ENCODE data around the gene PRR16.

Gene PRR16

DNA sequence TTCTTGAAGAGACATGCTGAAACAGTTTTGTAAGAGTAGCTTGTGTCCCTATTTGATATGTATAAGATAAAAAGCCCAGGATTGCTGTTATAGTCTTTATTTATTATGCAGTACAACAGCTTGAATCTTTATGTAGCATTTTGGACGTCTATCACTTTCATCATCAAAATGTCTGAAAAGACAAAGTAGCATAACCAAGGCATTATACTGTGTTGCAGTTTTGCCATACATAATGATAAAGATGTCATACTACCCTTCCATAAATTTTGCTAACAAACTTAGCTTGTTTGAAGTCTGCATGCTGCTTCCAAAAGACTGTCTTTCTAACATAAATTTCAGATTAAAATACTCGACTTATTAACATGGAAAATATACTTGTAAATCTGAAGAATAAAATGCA is 127.8 kb downstream of the PRR16 start:
- DNase-seq: no peak

DNA sequence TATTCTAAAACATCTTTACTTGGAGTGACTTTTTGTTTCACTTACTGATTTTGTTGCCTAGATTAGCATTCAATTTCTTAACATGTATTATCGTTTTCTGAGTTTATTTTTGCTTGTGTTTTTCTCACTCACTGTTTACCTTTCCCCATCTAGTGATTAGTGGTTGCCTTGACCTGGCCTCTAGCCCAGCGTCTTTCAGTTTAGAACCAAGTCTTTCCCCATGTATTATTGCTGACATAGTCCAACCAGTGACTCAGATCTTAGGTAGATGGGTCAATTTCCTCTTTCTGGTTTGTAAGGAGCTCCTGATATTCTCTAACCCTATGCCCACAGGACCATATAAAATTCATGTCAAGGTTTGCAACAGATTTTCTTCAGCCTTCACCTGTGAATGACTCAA is 135.5 kb downstream of the PRR16 start:
- DNase-seq: no peak

DNA sequence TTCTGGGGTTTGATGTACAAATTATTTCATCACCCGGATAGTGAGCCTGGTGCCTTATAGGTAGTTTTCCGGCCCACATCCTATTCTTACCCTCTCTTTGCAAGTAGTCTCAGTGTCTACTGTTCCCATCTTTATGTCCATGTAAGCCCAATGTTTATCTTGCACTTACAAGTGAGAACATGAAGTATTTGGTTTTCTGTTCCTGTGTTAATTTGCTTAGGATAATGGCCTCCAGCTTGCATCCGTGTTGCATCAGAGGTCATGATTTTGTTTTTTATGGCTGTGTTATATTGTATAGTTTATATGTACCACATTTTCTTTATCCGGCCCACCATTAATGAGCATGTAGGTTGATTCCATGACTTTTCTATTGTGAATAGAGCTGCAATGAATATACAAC is 136.5 kb downstream of the PRR16 start:
- no peak for DNase-seq

DNA sequence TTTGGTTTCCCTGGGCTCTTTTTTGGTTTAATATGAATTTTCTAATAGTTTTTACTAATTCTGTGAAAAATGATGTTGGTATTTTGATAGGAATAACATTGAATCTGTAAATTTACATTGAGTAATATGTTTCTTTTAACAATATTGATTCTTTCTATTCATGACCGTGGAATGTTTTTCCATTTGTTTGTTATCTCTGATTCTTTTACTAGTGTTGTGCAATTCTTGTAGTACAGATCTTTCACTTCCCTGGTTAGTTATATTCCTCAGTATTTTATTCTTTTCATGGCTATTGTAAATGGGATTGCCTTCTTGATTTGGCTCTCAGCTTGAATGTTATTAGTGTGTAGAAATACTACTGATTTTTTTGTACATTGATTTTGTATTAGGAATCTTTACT is 137.9 kb downstream of the PRR16 start:
- no peak for DNase-seq

DNA sequence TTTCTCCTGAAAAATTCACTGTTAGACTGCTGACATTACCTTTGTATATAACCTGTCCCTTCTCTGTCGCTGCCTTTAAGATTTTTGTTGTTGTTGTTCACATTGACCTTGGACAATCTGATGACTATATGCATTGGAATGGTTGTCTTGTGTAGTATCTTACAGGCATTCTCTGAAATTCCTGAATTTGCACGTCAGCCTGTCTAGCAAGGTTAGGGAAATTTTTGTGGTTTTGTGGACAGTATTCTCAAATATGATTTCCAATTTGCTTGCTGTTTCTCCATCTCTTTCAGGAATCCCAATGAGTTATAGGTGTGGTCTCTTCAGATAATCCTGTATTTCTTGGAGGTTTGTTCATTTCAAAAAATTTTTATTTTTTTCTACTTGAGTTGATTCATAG is 140.8 kb downstream of the PRR16 start:
- DNase-seq: no peak

DNA sequence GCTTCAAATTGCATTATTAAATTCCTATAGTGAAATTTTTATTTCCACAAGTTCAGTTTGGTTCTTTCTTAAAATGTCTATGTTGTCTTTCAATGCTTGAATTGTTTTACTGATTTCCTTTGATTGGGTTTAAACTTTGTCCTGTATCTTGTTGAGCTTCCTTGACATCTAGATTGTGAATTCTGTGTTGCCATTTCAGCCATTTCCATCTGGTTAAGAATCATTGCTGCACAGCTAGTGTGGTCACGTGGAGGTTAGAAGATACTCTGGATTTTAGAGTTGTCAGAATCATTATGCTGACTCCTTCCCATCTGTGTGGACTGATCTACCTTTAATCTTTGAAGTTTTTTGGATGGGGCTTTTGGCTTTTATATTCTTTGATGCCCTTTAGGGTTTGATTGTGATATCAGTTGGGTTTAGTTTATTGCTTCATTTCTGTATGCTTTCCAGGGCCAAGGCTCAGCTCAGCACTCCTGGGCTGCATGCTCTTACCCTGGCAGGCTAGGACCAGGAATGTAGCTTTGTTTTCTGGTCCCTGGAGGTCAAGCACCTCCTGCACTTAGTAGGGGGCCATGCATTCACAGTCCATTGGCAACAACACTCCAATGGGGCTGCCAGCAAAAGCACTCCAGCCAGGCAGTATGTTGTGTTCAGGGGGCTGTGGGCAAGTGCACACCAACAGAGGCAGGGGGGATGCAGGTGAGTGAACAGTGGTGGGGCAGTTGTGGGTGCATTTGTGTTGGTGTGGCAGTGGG is 141.4 kb downstream of the PRR16 start:
- no peak for DNase-seq

DNA sequence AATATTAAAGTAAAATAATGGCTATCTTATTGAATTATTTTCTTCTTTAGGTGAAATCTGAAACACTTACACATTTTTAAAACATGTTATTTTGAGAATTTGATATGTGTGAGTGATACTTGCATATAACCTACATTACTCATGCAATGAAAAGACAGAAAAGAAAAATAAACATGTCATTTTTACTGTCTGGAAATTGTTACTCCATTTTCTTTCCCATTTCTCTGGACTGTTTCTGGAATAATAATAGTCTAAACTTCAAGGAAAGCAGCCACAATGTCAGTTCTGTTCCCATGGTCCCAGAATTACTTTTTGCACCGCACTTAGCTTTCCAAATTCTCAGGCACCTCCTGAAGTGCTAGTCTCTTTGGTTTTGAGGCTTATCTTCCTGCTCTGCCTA is 145.5 kb downstream of the PRR16 start:
- no peak for DNase-seq

DNA sequence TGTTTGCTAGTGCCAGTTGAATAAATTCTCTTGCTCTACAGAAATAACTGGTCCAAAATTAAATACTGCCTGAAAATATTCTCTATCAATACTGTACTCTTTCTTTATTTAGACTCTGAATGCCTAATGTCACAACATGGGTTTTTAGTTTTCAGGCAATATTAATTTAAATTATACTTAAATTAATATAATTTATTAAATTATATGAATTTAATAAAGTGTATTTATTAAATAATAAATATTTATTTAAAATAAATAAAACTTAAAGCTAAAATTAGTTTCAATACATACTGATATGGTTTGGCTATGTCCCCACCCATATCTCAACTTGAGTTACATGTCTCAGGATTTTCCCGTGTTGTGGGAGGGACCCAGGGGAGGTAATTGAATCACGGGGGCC is 146.0 kb downstream of the PRR16 start:
- DNase-seq: no peak

DNA sequence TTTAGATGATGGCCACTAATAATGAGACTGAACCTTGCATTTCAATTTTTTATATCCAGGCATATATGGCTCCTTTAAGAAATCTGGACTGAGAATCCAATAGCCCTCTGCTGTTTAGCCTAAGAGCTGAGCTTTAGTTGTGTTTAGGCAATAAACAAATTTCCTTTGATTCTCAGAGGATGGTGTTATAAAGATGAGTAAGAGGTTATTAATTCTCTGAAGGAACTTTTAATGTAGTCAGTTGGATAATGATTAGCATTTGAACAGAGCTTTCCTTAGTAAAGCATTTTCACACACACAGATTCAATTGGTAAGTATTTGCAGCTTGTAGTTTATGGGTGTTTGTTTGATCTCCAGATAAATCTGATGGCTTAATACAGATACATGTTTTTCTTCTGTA is 149.6 kb downstream of the PRR16 start:
- DNase-seq: no peak

DNA sequence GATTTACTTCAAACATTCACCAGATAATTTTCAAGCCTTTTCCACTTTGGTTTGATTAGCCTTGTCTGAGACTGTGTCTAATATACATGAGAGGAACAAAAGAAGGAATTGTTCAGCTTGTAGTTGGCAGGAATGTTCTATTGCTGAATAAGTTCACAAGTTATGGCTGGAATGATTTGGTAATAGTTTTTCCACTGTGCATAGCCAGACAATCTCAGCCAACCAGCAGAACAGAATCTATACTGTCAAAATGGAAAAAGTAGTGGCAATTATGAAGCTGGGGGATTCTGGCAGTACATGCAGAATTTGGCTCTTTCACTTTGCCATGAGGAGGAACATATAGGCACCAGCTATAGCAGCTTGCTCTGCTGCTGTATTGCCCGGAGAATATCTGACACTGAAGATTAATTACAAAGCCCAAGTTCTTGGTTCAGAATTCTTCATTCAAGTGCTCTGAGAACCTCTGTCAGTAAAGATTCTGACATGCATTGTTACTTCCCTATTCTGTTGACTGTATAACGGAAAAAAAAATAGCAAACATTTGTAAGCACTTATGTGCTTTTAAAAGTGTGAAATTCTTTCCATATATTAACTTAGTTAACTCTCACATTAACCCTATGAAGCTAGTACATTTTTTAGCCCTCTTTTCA is 150.6 kb downstream of the PRR16 start:
- DNase-seq: no peak

DNA sequence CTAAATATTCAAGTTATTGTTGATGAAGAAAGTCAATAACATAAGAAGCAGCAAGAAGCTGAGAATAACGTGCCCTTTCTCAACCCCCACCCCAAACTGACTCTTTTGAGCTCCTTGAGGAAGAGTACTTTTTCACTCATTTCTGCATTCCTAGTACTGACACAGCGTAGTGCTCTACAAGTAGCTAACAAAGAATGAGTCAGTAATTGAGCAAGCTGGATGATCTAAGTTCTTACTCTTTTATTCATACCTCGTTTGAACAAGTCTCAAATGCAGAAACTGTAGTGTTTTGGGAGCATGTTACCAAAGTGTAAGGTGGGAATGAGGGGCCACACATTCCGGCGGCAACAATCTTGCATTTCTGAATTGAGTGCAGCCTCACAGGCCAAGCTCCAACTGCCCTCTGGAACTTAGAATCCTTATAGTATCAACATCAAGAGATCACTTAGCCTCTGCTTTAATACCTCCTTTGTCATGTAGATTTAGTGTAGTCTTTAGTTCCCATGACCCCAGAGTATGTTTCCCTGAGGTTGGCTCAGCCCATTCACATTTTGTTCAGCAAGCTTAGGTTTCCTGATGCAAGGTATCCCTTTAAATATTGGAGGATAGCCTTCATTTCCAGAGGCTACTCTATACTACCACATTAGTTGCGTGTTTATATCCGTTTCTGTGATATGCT is 152.0 kb downstream of the PRR16 start:
- DNase-seq: no peak

DNA sequence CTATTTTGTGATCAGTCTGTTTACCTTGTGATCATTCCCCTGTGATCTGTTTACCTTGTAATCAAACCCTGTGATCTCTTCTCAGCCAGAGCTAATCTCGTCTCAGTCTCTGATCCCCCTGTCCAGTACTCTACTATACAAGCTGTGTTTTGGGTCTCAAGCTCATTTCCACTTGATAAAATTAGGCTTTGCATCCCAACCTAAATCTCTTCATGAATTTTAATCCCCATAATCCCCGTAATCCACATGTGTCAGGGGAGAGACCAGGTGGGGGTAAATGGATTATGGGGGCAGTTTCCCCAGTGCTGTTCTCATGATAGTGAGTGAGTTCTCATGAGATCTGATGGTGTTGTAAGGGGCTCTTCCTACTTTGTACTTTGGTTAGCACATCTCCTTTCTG is 157.2 kb downstream of the PRR16 start:
- DNase-seq: no peak

DNA sequence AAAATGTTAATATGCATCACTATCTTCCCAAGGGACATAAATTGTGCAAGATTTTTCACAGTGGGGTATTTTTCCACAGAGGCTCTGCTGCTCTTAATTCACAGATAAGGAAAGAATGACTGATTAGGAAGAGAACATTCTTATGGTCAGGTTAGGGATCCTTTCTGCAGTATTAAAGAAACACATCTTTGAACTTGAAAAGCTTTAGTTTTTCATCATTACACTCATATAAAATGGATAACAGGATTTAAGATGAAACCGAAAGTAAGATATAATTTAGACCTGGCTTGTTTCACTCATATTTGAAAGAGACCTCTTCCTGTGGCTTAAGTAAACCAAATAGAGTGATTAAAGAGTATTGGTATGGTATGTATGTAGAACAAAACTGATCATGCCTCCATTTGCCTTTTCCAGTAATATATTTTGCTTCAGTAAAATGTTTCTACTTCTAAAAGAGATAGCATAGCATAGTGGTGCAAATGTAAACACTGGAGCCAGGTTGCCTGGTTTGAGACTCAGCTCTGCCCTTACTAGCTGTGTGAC is 160.0 kb downstream of the PRR16 start:
- DNase-seq: no peak

DNA sequence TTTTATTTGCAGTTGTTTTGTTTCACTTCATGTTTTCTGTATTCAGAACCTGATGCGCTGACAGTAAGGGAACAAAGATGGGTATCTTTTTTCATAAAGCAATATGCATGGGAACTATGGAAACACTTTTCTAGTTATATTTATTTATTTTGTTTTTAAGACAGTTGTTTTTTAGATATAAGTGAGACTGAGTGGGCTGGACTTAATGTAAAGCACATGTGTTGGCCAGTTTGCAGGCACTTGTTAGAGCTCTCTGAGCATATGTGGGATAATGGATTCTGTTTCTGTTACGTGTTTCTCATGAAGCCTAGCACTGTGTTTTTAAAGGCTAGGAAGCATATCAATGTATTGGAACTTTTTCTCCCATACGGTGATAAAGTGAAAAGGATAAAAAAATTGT is 164.1 kb downstream of the PRR16 start:
- DNase-seq: no peak

DNA sequence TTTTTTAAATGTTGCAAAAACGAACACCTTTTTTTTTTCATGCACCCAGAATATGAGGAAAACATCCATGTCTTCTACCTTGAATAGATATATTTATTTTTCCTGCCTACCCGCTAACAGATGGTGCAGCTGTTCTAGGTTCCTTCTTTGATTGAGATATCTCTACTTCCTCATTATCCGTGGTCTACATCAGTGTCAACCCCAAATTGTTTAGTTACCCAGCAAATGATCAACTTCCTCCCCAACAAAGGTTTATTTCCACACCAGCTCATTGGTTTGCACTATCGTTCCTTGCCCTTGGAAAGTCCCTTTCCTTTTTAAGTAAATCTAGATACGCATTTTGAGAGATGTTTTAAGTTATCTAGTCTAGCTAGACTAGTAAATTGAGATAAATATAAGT is 166.4 kb downstream of the PRR16 start:
- no peak for DNase-seq

DNA sequence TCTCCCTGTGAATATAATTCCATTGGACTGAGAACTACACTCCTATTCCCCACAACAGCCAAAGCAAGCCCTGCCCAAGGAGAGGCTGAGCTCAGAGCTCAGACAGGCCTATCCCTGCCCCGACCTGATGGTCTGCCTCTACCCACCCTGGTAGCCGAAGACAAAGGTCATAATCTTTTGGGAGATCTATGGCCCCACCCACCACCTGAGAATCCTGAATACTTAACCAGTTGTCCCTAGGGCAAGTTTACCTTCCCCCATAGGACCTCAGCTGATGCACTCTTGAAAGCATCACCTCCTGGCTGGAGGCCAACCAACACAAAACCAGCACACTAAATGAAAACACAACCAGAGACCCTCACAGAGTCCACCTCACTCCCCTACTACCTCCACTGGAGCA is 167.5 kb downstream of the PRR16 start:
- no peak for DNase-seq

DNA sequence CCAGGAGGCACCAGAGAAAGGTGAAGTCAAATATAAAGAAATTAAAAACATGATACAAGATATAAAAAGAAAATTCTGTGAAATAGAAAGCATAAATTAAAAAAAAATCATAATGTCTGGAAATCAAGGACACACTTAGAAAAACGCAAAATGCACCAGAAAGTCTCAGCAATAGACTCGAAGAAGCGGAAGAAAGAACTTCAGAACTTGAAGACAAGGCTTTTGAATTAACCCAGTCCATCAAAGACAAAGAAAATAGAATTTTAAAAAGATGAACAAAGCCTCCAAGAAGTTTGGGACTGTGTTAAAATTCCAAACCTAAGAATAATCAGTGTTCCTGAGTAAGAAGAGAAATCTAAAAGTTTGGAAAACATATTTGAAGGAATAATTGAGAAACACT is 168.3 kb downstream of the PRR16 start:
- DNase-seq: no peak

DNA sequence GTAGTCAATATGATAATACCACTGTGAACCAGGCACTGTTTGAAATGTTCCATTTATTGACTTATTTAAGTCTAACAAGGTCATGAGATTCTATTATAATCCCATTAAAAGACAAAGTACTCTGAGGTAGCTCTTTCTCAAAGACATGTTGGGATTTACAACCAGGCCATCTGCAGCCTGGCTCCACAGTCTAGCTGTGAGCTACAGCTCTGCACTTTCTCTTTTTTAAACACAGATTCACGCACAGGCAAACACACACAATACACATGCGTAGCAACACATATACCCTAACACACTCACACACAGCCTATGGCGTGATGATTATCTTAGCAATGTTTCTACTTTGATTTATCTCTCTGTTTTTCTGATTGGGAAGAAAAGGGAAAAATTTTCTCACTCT is 174.3 kb downstream of the PRR16 start:
- DNase-seq: no peak

DNA sequence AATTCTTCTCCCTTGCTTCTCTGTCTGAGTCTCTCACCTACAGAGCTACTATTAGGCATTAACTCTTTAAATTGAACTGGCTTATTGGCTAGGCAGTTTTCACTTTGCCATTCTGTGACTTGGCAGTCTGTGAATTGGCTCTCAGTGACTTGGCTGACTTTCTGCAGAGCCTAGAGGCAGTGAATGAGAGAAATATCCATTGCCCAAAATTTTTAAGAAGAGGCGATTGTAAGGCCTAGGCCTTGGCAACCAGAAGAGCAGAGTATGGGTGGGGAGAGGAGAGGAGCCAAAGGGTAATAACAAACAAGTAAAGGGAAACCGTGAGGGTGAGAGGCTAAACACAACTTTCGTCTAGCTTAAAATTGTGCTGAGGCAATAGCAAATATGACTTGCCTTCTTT is 176.7 kb downstream of the PRR16 start:
- DNase-seq: no peak

DNA sequence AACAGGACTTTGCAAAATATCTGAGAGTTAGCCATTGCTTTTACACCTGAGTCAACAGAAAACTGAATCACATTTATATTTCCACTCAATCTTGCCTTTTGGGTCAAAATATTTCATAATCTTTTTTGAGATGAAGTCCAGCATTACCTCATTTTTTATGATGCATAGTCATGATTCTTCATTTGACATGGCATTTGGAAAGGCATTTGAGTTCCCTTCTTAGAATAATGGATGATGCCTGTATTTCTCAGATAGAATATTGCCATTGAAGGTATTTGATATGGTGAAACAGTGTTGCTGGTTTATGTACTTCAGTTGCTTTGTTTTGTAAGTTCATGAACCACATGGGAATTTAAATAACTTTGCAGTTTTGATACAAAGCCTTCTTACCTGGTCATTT is 180.4 kb downstream of the PRR16 start:
- no peak for DNase-seq

DNA sequence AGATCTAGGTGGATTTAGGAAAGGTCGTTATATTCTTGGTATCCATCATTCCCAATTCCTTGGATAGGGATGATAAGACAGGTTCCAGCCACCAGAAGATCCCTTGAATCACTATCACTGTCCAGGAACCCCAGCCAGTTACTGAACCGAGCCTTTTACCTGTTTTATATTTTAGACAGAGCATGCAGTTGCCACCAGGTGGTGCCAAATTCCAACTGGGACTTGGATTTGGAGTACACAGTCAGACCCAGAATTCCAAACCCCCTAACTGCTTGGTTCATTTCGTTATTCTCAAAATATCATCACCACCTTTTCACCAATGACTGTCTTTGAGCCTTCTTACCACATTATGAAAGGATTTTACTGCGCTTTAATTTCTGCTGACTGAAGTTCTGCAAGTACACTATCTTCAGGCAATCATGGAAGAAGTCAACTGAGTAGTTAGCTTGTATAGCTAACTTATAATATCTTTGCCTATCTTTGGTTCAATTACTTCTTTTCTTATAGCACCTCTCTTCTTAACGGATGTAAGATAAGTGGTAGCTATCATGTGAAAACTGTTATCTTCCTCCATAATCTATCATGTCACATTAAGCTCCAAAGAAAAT is 191.8 kb downstream of the PRR16 start:
- no peak for DNase-seq

DNA sequence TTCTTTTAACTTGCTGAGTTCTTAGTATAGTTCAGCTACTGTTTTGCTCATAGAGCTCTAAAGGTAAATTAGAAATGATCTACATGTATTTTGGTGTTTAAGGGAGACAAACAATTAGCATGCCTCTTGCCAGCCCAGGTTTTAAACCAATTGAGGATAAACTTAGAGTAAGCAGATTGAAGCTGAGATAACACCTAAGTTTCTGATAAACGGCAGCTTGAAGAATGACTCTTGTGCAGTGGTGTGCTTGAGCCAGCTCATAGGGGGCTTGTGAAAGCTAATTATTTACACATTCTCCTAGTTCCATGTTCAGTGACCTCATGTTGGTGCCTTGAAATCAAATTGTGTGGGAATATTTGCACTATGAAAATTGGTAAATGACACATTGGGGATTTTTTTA is 193.0 kb downstream of the PRR16 start:
- DNase-seq: no peak

DNA sequence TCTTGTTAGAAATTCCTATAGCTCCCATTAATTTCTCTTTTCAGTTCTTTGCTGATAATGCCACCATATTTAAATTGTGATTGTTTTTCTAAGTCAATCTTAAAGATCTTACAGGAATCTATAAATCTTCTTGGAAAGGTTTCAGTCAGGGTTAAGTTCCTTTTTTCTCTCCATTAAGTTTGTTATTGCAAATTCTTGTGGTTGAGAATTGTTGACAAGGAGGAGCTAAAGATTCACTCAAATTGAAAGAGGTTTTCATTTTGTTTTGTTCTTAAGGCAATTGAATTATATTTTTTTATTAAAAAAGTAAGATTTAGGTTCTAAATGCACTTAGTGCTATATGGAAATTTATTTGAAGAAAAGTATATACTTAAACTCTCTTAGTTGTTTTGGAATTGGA is 213.4 kb downstream of the PRR16 start:
- no peak for DNase-seq

DNA sequence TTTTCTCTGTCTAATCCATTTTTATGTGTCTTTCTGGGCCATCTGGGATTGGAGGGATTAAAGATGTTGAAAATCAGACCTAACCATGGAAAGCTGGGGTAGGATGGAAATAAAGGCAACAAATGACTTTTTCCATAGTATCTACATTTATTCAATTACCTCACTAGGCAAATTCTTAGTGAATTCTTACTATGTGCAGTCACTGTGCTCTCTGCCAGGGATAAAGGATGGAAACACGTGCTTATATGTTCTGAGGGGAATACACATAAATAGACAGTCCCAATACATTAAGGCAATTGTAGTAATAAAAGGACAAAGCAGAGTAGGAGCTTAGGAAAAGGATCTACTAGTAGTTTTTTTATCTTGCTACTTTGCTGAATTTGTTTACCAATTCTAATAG is 214.2 kb downstream of the PRR16 start:
- DNase-seq: no peak

Measured in NCI-H748 treated with DMSO at 0.1 percent for 48 hours (cell line).